GM19043 (cell line): Measurements from ENCODE around the gene ACVR1C.
A peak's percentile ranks its signal among the peaks of the same experiment; 100 is the strongest.

ENCODE experiments used
- ATAC-seq: cut with Tn5 transposase; IDR thresholded peaks from one replicate; pipeline ENCODE4 v1.9.1; 2021; ENCODE audit warnings: low read depth; ENCODE audit not compliant: unreplicated experiment

The ACVR1C gene

GRCh38 chr2:157628477-157629415 lies at the start of gene ACVR1C:
ACVR1C (minus strand) TSS chr2:157628864; CDS start chr2:157628644, 220 bp downstream.
- peak; percentile 66 for ATAC-seq

DNA sequence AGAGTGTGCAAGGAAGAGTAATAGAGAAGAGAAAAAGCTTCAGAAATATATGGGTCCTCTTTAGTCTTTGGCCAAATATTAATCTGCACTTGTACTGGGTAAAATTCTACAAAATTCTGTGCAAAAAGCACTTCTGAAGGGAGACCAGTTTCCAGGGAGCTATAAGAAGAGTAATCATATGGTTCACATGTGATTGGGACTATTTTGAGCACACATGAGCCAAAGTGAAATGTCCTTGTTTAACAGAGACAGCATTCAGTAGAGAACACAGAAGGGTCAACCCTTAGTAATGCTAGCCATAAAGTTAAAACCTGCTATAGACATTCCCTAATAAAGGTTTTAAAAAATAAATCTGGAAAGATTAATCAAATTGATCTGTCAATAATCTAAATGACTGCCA lies 49.3 kb upstream of the ACVR1C start:
- no peak for ATAC-seq

DNA sequence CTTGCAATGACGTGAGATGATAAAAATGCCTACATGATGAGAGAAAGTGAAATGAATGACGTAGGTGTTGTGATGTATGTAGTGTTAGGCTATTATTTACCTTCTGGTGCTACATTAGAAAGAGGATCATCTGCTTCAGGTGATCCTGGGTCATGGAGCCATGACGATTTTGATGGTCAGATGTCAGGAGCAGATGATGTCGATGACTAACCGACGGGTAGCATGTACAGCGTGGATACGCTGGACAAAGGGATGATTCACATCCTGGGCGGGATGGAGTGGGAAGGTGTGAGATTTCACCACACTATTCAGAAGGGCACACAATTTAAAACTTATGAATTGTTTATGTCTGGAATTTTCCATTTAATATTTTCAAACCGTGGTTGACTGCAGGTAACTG lies 43.5 kb upstream of the ACVR1C start:
- no peak for ATAC-seq

- ATAC-seq = no peak
Observed at GRCh38 chr2:157662401-157662800, 33.7 kb upstream of the ACVR1C start.

DNA sequence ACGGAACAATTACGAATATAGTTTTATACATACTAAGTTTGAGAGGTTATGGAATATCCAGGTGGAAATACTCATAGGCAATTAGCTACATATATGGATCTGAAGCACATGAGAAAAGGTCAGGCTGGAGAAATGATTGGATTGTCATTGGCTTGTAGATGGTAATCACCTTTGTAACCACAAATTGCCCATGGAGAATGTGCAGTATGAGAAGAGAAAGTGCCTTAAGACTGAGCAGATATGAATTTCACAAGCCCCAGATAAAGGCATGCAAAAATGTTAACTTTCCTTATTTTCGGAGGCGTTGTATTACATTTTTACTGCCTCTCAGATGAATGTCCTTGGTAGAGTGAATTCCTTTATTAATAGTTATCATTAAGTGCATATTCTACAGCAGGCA lies 33.1 kb upstream of the ACVR1C start:
- ATAC-seq = no peak

DNA sequence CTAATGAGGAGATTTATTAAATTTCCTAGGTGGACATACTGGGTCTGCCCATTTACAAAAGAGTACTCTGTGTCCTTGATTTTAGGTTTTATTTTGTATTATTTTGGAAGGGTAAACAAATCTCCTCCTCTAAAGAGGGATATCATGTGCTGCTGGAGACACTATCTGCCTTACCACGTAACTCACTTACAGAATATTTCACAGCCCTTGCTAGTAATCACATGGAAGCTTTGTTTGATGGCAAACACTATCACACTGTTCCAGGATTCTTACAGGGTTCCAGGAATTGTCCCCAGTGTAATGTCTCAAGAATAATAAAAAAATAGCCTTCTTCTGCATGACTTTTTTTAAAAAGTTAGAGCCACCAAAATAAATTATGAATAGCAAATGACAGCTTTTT lies 29.2 kb upstream of the ACVR1C start:
- ATAC-seq = no peak

- no peak for ATAC-seq
Observed at GRCh38 chr2:157657101-157657500, 28.4 kb upstream of the ACVR1C start.

- no peak for ATAC-seq
Observed at GRCh38 chr2:157644776-157645175, 16.1 kb upstream of the ACVR1C start.

DNA sequence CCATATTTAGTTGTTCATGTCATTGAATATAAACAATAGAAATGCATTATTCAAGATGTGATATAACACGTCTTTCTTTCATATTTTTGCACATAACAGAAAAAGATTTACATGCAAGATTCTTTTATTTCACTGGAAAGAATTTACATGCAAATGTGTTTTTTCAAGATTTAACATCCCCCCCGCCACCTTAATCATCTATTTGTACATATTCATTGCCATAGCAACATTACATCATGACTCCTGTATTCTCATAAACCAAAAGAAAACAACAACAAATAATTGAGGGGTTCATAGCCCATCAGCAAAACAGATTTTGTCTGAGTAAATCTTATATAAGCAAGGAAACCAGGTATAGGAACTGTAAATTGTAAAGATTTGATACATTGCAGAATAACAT lies 3.2 kb upstream of the ACVR1C start:
- no peak for ATAC-seq

DNA sequence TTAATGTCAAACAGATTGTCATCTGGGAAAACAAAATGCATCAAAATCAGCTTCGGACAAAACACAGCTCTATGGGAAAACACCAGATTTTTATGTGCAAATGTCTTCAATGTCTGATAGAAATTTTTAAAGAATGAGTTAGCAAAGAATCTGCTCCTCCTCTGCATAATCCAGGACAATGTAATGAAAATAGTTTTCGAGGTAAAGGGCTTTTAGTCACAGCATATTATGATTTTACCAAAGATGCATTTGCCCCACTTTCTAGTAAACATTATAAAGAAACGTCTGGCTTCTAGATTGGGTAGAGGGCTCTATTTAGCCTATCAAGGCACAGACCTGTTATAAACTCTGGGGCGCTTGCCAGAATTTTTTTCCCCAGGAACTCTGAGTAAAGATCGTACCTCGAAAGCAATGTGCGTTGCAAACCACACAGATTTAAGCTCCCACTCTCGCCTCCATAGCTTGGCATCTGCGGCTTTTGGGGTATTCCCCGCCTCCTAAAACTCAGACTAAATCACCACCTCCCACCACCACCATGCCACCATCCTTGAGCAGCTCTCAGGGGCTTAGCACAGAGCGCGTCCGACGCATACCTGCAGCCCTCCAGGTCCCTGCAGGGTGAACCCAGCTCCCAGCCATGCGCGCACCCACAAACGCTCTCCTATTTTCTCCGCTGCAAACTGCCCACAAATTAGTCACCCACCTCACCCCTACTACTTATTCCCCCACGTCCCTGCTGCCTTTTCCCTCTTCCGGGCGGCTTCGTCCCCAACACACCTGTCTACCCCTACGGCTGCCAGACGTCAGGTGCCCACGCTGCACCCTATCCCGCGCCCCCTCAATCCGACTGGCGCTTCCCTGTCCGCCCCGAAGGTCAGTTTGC lies 829 bp downstream of the ACVR1C start:
- no peak for ATAC-seq

GRCh38 chr2:157625296-157625695 lies 3.4 kb downstream of the ACVR1C start:
- no peak for ATAC-seq

GRCh38 chr2:157620956-157621355 lies 7.7 kb downstream of the ACVR1C start:
- no peak for ATAC-seq

GRCh38 chr2:157611726-157612125 lies 16.9 kb downstream of the ACVR1C start:
- no peak for ATAC-seq

GRCh38 chr2:157611110-157611509 lies 17.6 kb downstream of the ACVR1C start:
- ATAC-seq = no peak

DNA sequence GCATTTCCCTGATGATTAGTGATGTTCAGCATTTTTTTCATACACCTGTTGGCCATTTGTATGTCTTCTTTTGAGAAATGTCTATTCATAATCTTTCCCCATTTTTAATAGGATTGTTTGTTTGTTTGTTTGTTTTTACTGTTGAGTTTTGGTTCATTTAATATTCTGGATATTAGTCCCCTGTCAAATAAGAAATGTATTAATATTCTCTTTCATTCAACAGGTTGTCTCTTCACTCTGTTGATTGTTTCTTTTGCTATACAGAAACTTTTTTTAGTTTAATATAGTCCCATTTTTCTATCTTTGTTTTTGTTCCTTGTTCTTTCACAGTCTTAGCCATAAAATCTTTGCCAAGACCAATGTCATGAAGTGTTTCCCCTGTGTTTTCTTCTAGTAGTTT lies 22.1 kb downstream of the ACVR1C start:
- no peak for ATAC-seq

GRCh38 chr2:157603198-157603597 lies 25.5 kb downstream of the ACVR1C start:
- no peak for ATAC-seq

DNA sequence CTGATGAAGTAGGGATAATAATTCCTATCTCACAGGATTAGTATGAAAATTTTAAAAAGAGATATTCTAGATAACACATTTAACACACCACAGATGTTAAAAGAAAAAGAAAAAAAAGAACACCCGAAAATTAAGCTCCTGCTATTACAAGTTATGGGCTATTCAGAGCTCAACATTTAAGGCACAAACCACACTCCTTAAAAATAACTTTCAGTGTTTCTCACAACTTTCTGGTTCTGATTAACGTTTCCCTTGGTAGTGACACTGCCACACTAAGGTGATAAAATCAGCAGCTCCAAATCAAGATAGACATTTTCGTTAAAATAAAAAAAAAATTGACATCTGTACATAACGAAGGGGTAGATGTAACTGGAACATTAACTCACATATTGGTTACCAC lies 26.9 kb downstream of the ACVR1C start:
- no peak for ATAC-seq

GRCh38 chr2:157596992-157597681 lies 31.5 kb downstream of the ACVR1C start:
- ATAC-seq = peak; percentile 79

- no peak for ATAC-seq
Observed at GRCh38 chr2:157593411-157593810, 35.3 kb downstream of the ACVR1C start.

DNA sequence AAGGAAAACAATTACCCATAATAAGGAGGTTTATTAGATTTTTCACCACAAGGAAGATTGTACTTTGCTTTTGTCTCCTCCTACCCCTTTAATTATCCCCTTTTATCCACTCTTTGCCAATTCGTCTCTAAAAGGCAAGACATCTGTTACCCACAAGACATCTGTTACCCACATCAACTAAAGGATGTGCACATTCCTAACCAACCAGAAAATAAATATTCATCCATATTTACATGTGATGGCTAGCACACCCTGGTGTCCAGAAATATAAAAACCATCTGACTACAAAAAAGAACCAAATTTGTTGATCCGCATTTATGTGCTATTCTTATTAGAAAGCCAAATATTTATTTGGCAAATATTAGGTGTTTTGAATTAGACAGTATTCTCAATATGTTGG lies 35.7 kb downstream of the ACVR1C start:
- ATAC-seq = no peak

GRCh38 chr2:157592374-157592773 lies 36.3 kb downstream of the ACVR1C start:
- no peak for ATAC-seq
